ENCODE measurements around the gene GBP1. TPM values are rescaled to one million over a fixed set of nuclear protein-coding genes. Genes with fewer than 3 reads are reported as not detected.
"Not testable (repeated sequence)": the region's sequence is repeated elsewhere in the genome, so short reads cannot be mapped to it uniquely, and the experiment has no call there.

Gene GBP1
- total RNA-seq, 1 experiment from 2014 or later: 0.15 TPM

GRCh38 chr1:89037186-89037585 is 27.8 kb downstream of the GBP1 start (continued):
- TF ChIP-seq CTCF (IDR thresholded peaks at IDR 0.05 in 2 of 3, conservative IDR thresholded peaks at IDR 0.05 in 1 of 3; ENCODE audit: borderline replicate concordance in 1 of 3, insufficient read depth in 1 of 3, low read depth in 2 of 3, low read length in 2 of 3) (no peak), POLR2A (IDR thresholded peaks at IDR 0.05; ENCODE audit: borderline replicate concordance, extremely low read depth, insufficient read depth, insufficient read length) (no peak), EGR1 (IDR thresholded peaks at IDR 0.05; ENCODE audit: low read depth) (no peak)

GRCh38 chr1:89035080-89035479 is 29.9 kb downstream of the GBP1 start:
- CTCF ChIA-PET: no interaction called here
- TF ChIP-seq EZH2phosphoT487 (IDR thresholded peaks at IDR 0.05; ENCODE audit: borderline replicate concordance): no peak
- no peak for TF ChIP-seq SIN3A (IDR thresholded peaks at IDR 0.05; ENCODE audit: low read depth)
- no peak for TF ChIP-seq CEBPB (IDR thresholded peaks at IDR 0.05; ENCODE audit: low read depth)
- TF ChIP-seq CBX3 (IDR thresholded peaks at IDR 0.05; ENCODE audit: low read depth): no peak
- TF ChIP-seq ZNF274 (IDR thresholded peaks at IDR 0.05; ENCODE audit: low read depth, low read length): no peak
- no peak for TF ChIP-seq RAD21 (IDR thresholded peaks at IDR 0.05; ENCODE audit: low read depth)
- no peak for TF ChIP-seq ZFX (IDR thresholded peaks at IDR 0.05)
- TF ChIP-seq ELF1 (IDR thresholded peaks at IDR 0.05; ENCODE audit: borderline replicate concordance, low read depth): no peak
- no peak for TF ChIP-seq FOSL1 (IDR thresholded peaks at IDR 0.05; ENCODE audit: low read depth)
- no peak for TF ChIP-seq SP1 (IDR thresholded peaks at IDR 0.05; ENCODE audit: low read depth)
- H3K36me3 ChIP-seq (ENCODE audit: control insufficient read depth in 1 of 2, insufficient read depth in 2 of 2, low read length in 2 of 2): no peaks in the 10 kb centered on the region
- no peaks in the 10 kb centered on the region for H3K4me1 ChIP-seq (ENCODE audit: control insufficient read depth in 1 of 2, insufficient read depth in 2 of 2, low read length in 2 of 2)
- no peaks in the 10 kb centered on the region for H3K9me3 ChIP-seq (ENCODE audit: control insufficient read depth in 1 of 2, insufficient read depth in 1 of 2, low read depth in 1 of 2, low read length in 2 of 2)
- intact Hi-C loops (cut with micrococcal nuclease): no loop called here
- H2AFZ ChIP-seq (ENCODE audit: low read depth, low read length, poor library complexity, severe bottlenecking): no peak overlapping the region
- H3K9ac ChIP-seq (ENCODE audit: low read length): no peak overlapping the region
- no peak for DNase-seq (ENCODE audit: low read depth, low spot score)
- ATAC-seq: no peak
- BruUV-seq (replicated peaks): no TSS peak
- H3K9me2 ChIP-seq (ENCODE audit: insufficient read depth): no peaks in the 10 kb centered on the region
- RAD21 ChIA-PET (ENCODE audit: low non-redundant PET in 1 of 2, low total read pairs in 2 of 2, uncharacterized antibody in 2 of 2, unreplicated experiment in 2 of 2): no interaction called here
- no peaks in the 10 kb centered on the region for H3K27me3 ChIP-seq (ENCODE audit: insufficient read depth, low read length)
- H3K27ac ChIP-seq (ENCODE audit: low read depth, low read length): no peak overlapping the region
- H3K4me2 ChIP-seq (ENCODE audit: low read length): no peak overlapping the region
- no peak overlapping the region for H3K4me3 ChIP-seq (replicated peaks in 1 of 2; ENCODE audit: low read depth in 1 of 2, low read length in 2 of 2)
- POLR2A ChIA-PET: no interaction called here
- no peaks in the 10 kb centered on the region for H4K20me1 ChIP-seq (ENCODE audit: insufficient read depth)
- H3K79me2 ChIP-seq (ENCODE audit: insufficient read depth, low read length): no peaks in the 10 kb centered on the region

- ATAC-seq; H3K9ac ChIP-seq (ENCODE audit: low read length); DNase-seq (ENCODE audit: low read depth, low spot score); H3K4me2 ChIP-seq (ENCODE audit: low read length); H3K27me3 ChIP-seq (ENCODE audit: insufficient read depth, low read length); H3K27ac ChIP-seq (ENCODE audit: low read depth, low read length); intact Hi-C loops (cut with micrococcal nuclease); H3K36me3 ChIP-seq (ENCODE audit: control insufficient read depth in 1 of 2, insufficient read depth in 2 of 2, low read length in 2 of 2); H3K79me2 ChIP-seq (ENCODE audit: insufficient read depth, low read length); H3K9me3 ChIP-seq (ENCODE audit: control insufficient read depth in 1 of 2, insufficient read depth in 1 of 2, low read depth in 1 of 2, low read length in 2 of 2); POLR2A ChIA-PET; H3K4me3 ChIP-seq (replicated peaks in 1 of 2; ENCODE audit: low read depth in 1 of 2, low read length in 2 of 2); BruUV-seq (replicated peaks); H2AFZ ChIP-seq (ENCODE audit: low read depth, low read length, poor library complexity, severe bottlenecking); CTCF ChIA-PET; H3K4me1 ChIP-seq (ENCODE audit: control insufficient read depth in 1 of 2, insufficient read depth in 2 of 2, low read length in 2 of 2); H4K20me1 ChIP-seq (ENCODE audit: insufficient read depth); H3K9me2 ChIP-seq (ENCODE audit: insufficient read depth): not testable (repeated sequence)
- RAD21 ChIA-PET (ENCODE audit: low non-redundant PET in 1 of 2, low total read pairs in 2 of 2, uncharacterized antibody in 2 of 2, unreplicated experiment in 2 of 2): interaction anchor here in 1 of 2 experiments (0.7 kb wide), 1 partner anchor 1805 kb away, joined by 5 read pairs; no protein-coding TSS in a partner anchor
Observed at GRCh38 chr1:89034004-89034403, 31.0 kb downstream of the GBP1 start.

- H3K36me3 ChIP-seq (ENCODE audit: control insufficient read depth in 1 of 2, insufficient read depth in 2 of 2, low read length in 2 of 2); DNase-seq (ENCODE audit: low read depth, low spot score); H3K4me1 ChIP-seq (ENCODE audit: control insufficient read depth in 1 of 2, insufficient read depth in 2 of 2, low read length in 2 of 2); POLR2A ChIA-PET; RAD21 ChIA-PET (ENCODE audit: low non-redundant PET in 1 of 2, low total read pairs in 2 of 2, uncharacterized antibody in 2 of 2, unreplicated experiment in 2 of 2); H3K79me2 ChIP-seq (ENCODE audit: insufficient read depth, low read length); H3K27me3 ChIP-seq (ENCODE audit: insufficient read depth, low read length); CTCF ChIA-PET; H2AFZ ChIP-seq (ENCODE audit: low read depth, low read length, poor library complexity, severe bottlenecking); ATAC-seq; H3K27ac ChIP-seq (ENCODE audit: low read depth, low read length); H3K9me2 ChIP-seq (ENCODE audit: insufficient read depth); H3K9me3 ChIP-seq (ENCODE audit: control insufficient read depth in 1 of 2, insufficient read depth in 1 of 2, low read depth in 1 of 2, low read length in 2 of 2); H3K4me2 ChIP-seq (ENCODE audit: low read length); intact Hi-C loops (cut with micrococcal nuclease); H3K9ac ChIP-seq (ENCODE audit: low read length); BruUV-seq (replicated peaks); H4K20me1 ChIP-seq (ENCODE audit: insufficient read depth); H3K4me3 ChIP-seq (replicated peaks in 1 of 2; ENCODE audit: low read depth in 1 of 2, low read length in 2 of 2): not testable (repeated sequence)
Observed at GRCh38 chr1:89029051-89029450, 36.0 kb downstream of the GBP1 start.

Measured in HCT116 (cell line).